DMS79 (cell line): ENCODE data around the gene SERBP1.
"Not testable (repeated sequence)": the region's sequence is repeated elsewhere in the genome, so short reads cannot be mapped to it uniquely, and the experiment has no call there.

Experiments used
- DNase-seq: peaks from one replicate; lab custom pipeline; 2025; lab: John Stamatoyannopoulos, UW

Gene SERBP1

GRCh38 chr1:67430358-67431155 lies at the start of gene SERBP1:
Gene SERBP1 (minus strand): TSS chr1:67430402. CDS start chr1:67430300, 102 bp downstream.
- peak; percentile 99 for DNase-seq

DNA sequence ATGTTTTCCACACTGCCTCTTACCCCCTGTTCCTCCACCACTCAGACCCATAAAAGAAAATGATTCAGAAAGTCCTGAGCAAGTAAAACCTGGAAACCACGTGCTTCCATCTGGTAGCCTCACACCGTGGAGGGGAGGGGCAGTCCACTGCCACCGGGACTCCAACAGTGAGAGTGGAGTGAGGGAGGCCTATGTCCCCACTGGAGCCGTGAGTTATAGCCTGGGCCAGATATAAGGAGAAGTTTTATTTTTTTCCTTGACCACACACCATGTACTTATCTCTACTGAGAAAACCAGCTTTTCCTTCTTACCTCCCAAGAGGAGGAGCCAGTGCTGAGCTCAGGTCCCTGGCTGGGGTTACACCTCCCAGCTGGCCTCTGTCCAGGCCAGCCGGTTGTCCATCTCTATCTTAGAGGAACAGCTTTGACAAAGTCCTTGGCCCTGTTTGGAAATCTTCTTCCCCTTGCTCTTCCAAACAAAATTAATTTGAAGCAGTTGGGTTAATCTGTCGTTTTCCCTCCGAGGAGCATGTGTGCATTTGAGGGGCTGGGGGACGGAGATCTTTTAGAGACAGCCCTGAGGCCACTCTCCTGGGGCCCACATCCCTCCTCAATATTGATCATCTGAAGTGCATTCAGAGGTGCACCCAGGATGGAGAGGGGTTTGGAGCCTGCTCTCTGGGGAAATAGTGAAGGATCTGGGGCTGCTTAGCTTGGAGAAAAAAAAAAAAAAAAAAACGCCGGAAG lies 49.1 kb upstream of the SERBP1 start:
- DNase-seq = no peak

DNA sequence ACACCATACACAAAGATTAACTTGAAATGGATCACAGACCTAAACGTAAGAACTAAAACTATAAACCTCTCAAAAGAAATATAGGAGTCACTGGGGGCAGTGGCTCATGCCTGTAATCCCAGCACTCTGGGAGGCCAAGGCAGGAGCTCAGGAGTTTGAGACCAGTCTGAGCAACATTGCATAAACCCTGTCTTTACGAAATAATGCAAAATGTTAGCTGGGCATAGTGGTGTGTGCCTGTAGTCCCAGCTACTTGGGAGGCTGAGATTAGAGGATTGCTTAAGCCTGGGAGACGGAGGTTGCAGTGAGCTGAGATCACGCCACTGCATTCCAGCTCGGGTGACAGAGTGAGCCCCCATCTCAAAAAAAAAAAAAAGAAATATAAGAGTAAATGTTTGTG lies 46.7 kb upstream of the SERBP1 start:
- no peak for DNase-seq

DNA sequence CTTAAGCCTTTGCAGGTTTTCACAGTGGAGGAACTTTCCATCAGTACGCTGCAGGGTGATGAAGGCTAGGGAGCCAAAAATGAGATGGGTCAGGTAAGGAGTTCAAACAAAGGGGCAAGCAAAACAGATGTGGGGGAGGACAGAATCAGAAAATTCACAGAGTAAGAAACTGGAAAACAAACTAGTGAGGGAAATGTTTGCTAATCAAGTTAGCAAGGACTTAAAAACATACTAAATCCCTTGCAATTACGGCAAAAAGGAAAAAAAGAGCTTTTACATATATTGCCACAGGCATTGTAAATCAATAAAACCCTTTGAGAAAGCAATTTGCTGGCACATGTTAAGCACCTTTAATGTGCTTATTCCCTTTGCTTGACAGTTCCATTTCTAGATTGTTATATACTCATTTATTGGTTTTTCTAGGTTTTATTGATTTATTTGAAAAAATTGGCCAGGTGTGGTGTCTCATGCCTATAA lies 45.8 kb upstream of the SERBP1 start:
- no peak for DNase-seq

GRCh38 chr1:67472056-67472455 lies 41.9 kb upstream of the SERBP1 start:
- peak; percentile 66 for DNase-seq

DNA sequence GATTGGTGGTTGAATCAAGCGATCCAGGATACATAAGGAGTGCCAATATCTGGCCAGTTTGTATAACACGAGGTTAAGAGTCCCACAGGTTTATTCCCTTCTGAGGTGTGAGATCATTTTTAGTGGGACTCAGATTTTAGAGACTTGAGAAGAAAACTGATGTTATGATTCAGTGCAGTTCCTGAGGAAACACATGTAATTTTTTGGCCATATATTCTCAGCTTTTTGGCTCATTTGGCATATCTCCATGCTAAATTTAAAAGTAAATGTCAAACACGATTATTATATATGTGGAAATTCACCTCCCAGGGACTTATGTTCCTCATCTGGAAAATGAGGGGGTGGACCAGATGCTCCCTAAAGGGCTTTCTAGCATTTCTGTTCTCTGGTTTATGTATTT lies 39.2 kb upstream of the SERBP1 start:
- DNase-seq = no peak

DNA sequence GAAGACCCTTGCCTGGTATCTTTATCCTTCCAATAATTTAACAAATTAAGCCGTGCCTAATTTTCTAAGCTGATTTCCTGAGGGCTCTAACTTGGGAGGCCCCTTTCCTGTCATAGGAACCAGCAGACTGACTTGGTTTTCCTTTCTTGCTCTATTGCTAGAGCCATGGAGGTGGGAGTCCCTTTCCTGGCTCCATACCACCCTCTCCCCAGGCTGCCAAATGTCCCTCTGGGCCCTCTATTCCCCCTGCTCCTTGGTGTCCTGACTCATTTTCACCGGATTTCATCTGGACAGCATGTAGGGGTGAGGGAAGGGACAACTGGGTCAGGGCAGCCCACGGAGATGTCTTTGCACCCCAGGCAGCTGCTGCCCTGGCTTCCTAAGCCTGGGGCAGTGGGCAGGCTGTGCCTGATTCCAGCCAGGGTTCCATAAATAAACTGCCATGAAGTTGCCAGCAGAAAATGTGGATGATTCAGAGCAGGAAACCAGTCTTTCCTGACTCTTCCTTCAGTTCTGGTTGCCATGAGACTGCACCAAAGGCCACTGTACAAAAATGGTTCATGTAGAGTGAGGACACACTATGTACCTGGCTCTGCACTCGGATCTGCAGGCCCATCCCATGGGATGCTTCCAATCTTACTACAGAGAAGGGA lies 38.0 kb upstream of the SERBP1 start:
- DNase-seq = no peak

- DNase-seq = no peak
Measured at GRCh38 chr1:67465375-67465774, 35.2 kb upstream of the SERBP1 start.

DNA sequence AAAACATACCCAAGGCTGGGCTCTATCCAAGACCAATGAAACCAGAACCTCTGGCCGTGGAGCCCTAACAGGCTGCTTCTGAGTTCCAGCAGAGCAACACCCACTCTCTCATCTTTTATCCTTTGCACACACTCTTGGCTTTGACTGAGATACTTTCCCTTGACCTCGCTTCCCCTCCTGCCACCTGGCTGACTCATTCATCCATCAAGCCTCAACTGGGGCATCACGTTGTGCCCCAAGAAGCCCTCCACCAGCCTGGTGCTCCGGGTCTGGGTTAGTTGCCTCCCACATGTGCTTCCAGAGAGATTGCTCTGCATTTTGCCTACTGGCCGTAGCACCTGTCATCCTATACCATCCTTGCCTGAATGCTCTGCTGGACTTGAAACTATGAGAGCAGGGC lies 34.5 kb upstream of the SERBP1 start:
- DNase-seq = peak; percentile 73

DNA sequence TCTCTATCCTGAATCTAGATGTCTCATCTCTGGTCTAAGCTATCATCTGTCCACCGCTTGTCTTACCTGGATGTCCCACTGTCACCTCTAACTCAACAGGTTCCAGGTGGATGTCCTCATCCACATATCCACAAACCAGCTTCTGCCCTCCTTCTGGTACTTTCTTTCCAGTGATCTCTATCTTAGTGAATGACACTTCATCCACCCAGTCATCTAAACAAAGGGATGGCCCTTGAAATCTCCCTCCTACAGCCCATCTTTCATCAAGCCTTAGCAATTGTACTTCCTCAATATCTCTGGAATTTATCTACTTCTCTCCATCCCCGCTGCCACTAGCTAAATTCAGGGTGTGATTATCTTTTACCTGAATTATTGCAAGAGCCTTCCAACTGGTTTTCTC lies 33.9 kb upstream of the SERBP1 start:
- no peak for DNase-seq

- peak; percentile 92 for DNase-seq
Measured at GRCh38 chr1:67463298-67463955, 33.2 kb upstream of the SERBP1 start.

DNA sequence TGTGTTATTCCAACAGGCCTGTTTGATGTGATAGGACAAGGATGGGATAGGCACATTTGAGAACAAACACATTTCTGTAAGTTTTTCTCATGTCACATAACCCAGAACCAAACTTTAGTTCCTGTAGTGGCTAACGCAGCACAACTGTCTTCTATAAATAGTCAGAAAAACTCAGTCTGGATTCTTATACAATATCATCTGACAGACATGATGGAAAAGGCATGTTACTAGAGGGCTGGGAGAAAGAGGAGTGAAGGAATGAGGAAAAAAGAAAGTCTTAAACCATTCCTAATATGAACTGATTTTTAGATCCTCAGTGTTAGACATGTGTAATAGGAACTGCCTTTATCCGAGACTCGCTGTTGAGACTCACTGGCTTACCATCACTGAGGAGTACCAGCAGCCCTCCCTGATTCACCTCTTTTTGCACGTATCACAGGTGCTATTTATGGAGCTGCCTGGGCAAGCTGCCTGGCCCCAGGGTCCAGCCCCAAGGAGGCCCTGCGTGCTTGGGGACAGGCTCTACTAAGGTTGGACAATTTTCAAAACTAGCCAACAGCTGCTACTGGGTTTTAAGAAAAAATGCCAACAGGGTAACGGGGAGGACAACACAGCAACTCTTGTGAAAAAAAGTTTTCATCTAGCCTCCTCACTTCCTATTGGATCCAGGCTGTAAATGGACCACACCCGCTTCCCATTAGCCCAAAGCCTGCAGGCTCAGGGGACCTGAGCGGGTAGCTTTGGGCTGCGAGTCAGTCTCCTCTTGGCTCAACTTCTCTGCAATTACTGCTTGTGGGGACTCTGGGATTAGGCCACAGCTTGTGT lies 30.7 kb upstream of the SERBP1 start:
- no peak for DNase-seq

- DNase-seq = peak; percentile 28
Measured at GRCh38 chr1:67459068-67459467, 28.9 kb upstream of the SERBP1 start.

- DNase-seq = no peak
Measured at GRCh38 chr1:67458663-67459062, 28.5 kb upstream of the SERBP1 start.

DNA sequence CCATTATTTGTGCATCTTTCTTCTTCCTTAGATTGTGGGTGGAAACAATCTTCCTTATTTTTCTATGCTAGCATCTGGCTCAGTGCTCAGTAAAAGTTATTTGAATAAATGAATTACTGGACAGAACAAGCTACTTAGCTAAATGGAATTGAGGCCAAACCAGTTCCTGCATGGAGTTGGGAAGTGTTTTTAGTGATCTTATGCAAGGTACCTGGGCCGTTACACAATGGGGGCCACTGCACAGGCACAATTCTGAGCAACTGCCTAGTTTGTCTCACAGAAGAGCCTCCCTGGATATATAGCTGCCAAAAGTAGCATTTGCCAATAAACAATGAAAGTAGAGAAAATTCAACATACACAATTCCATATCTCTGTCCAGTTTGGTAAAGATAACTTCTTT lies 27.0 kb upstream of the SERBP1 start:
- DNase-seq = no peak

- DNase-seq = no peak
Measured at GRCh38 chr1:67451815-67452214, 21.6 kb upstream of the SERBP1 start.

DNA sequence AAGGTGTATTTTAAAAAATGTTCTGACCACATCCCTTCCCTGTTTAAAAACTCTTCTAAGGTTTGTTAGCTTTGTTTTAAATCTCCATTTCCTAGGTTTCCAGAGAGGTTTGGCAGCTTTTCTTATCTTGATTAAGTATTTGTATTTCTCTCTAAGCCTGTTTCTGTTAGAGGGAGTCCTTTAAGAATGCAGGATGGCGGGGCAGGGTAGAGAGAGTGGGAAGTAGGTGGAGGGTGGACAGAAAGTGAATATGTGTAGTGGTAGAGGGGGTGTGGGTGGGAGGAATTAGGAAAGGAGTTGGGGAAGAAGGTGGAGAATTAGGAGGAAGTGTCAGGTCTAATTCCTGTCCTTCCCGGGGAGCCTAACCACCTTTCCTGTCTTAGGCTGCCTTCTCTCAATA lies 21.2 kb upstream of the SERBP1 start:
- no peak for DNase-seq

- no peak for DNase-seq
Measured at GRCh38 chr1:67446893-67447292, 16.7 kb upstream of the SERBP1 start.

DNA sequence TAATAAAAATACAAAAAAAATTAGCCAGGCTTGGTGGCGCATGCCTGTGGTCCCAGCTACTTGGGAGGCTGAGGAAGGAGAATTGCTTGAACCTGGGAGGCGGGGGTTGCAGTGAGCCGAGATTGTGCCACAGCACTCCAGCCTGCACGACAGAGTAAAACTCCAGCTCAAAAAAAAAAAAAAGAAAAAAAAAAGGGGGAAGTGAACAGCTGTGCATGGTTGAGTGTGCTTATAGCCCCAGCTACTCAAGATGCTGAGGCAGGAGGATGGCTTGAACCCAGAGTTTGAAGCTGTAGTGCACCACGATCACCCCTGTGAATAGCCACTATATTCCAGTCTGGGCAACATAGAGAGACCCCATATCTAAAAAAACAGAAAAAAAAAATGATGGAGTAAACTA lies 15.8 kb upstream of the SERBP1 start:
- not testable (repeated sequence) for DNase-seq

GRCh38 chr1:67441739-67442281 lies 11.6 kb upstream of the SERBP1 start:
- DNase-seq = no peak

DNA sequence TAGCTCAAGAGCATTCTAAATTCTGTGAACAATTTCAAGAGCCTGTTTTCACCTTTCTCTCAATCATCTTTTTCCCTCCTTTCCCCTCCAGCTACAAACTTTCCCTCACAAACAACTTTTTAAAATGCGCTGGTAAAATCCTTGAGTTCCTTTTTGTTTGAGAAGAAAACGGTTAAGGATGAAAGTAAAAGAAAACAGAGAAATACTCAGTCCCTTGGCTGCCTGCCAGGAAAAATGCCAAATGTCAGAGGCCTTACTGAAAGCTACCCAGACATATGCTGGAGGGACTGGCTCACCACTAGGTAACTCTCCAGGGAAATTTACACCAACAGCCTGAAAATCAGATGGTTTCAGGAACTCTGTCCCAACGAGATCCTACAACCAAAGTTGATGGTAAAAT lies 11.0 kb upstream of the SERBP1 start:
- no peak for DNase-seq
